ENCODE results near the gene UQCRHL. TPM values are rescaled to one million over a fixed set of nuclear protein-coding genes. Genes with fewer than 3 reads are reported as not detected.
A peak's percentile ranks its signal among the peaks of the same experiment; 100 is the strongest.

Gene UQCRHL
- total and polyA plus RNA-seq, 2 donors = 2.9 to 3.5 TPM

GRCh38 chr1:15797614-15798390 is 9.6 kb downstream of the UQCRHL start:
- WGBS = 79% methylated on average over 14 of the region's 14 CpGs
- no peaks in the 10 kb centered on the region for H3K4me1 ChIP-seq (ENCODE audit: insufficient read depth)

GRCh38 chr1:15796086-15796462 is 11.4 kb downstream of the UQCRHL start:
- WGBS = 97% methylated on average over 2 of the region's 2 CpGs
- H3K4me3 ChIP-seq (ENCODE audit: low read depth, low read length) = no peak overlapping the region
- H3K27ac ChIP-seq (ENCODE audit: low read depth) = peak overlapping the region; percentile 33
- H3K36me3 ChIP-seq (ENCODE audit: insufficient read depth) = no peaks in the 10 kb centered on the region
- no peak for DNase-seq (ENCODE audit: extremely low spot score)
- H3K4me1 ChIP-seq (ENCODE audit: insufficient read depth) = no peaks in the 10 kb centered on the region

More at GRCh38 chr1:15797614-15798390, 9.6 kb downstream of the UQCRHL start:
- no peak overlapping the region for H3K27ac ChIP-seq (ENCODE audit: low read depth)
- H3K4me3 ChIP-seq (ENCODE audit: low read depth, low read length) = no peak overlapping the region
- DNase-seq (ENCODE audit: extremely low spot score) = no peak
- no peaks in the 10 kb centered on the region for H3K36me3 ChIP-seq (ENCODE audit: insufficient read depth)

- no peak for DNase-seq (ENCODE audit: extremely low spot score)
- H3K4me1 ChIP-seq (ENCODE audit: insufficient read depth) = no peaks in the 10 kb centered on the region
- 77% methylated on average over 13 of the region's 13 CpGs for WGBS
- no peak overlapping the region for H3K27ac ChIP-seq (ENCODE audit: low read depth)
- H3K36me3 ChIP-seq (ENCODE audit: insufficient read depth) = peaks cover 2% of the 10 kb centered on the region
- no peak overlapping the region for H3K4me3 ChIP-seq (ENCODE audit: low read depth, low read length)
These were observed 18.7 kb downstream of the UQCRHL start for GRCh38 chr1:15788624-15789301.

GRCh38 chr1:15786581-15786980 is 20.9 kb downstream of the UQCRHL start:
- no peak for DNase-seq (ENCODE audit: extremely low spot score)
- Histone ChIP-seq H3K4me1 (ENCODE audit: insufficient read depth) (no peaks in the 10 kb centered on the region), H3K27ac (ENCODE audit: low read depth) (no peak overlapping the region), H3K36me3 (ENCODE audit: insufficient read depth) (peaks cover 2% of the 10 kb centered on the region), H3K4me3 (ENCODE audit: low read depth, low read length) (no peak overlapping the region)
- 60% methylated on average over 10 of the region's 10 CpGs for WGBS

- Histone ChIP-seq H3K27ac (ENCODE audit: low read depth) (no peak overlapping the region), H3K4me1 (ENCODE audit: insufficient read depth) (no peaks in the 10 kb centered on the region), H3K36me3 (ENCODE audit: insufficient read depth) (peaks cover 2% of the 10 kb centered on the region), H3K4me3 (ENCODE audit: low read depth, low read length) (no peak overlapping the region)
- 89% methylated on average over 8 of the region's 8 CpGs for WGBS
- no peak for DNase-seq (ENCODE audit: extremely low spot score)
These were observed 21.8 kb downstream of the UQCRHL start for GRCh38 chr1:15785683-15786082.

- Histone ChIP-seq H3K4me3 (ENCODE audit: low read depth, low read length) (no peak overlapping the region), H3K27ac (ENCODE audit: low read depth) (no peak overlapping the region), H3K4me1 (ENCODE audit: insufficient read depth) (no peaks in the 10 kb centered on the region), H3K36me3 (ENCODE audit: insufficient read depth) (peaks cover 3% of the 10 kb centered on the region)
- WGBS = 87% methylated on average over 7 of the region's 7 CpGs
- no peak for DNase-seq (ENCODE audit: extremely low spot score)
These were observed 29.3 kb downstream of the UQCRHL start for GRCh38 chr1:15777909-15778707.

- Histone ChIP-seq H3K27ac (ENCODE audit: low read depth) (no peak overlapping the region), H3K4me3 (ENCODE audit: low read depth, low read length) (no peak overlapping the region), H3K36me3 (ENCODE audit: insufficient read depth) (peaks cover 3% of the 10 kb centered on the region)
These were observed 31.7 kb downstream of the UQCRHL start for GRCh38 chr1:15775706-15776105.

GRCh38 chr1:15771836-15772515 is 35.5 kb downstream of the UQCRHL start:
- no peak overlapping the region for H3K4me3 ChIP-seq (ENCODE audit: low read depth, low read length)
- H3K4me1 ChIP-seq (ENCODE audit: insufficient read depth) = no peaks in the 10 kb centered on the region
- no peak for DNase-seq (ENCODE audit: extremely low spot score)
- H3K27ac ChIP-seq (ENCODE audit: low read depth) = no peak overlapping the region
- H3K36me3 ChIP-seq (ENCODE audit: insufficient read depth) = peaks cover 6% of the 10 kb centered on the region
- WGBS = 77% methylated on average over 6 of the region's 6 CpGs

More at GRCh38 chr1:15775706-15776105, 31.7 kb downstream of the UQCRHL start:
- DNase-seq (ENCODE audit: extremely low spot score) = no peak
- H3K4me1 ChIP-seq (ENCODE audit: insufficient read depth) = no peaks in the 10 kb centered on the region
- WGBS = 67% methylated on average over 2 of the region's 2 CpGs

GRCh38 chr1:15770313-15770962 is 37.0 kb downstream of the UQCRHL start:
- 94% methylated on average over 14 of the region's 14 CpGs for WGBS
- Histone ChIP-seq H3K4me3 (ENCODE audit: low read depth, low read length) (no peak overlapping the region), H3K27ac (ENCODE audit: low read depth) (no peak overlapping the region), H3K36me3 (ENCODE audit: insufficient read depth) (peaks cover 3% of the 10 kb centered on the region), H3K4me1 (ENCODE audit: insufficient read depth) (no peaks in the 10 kb centered on the region)
- DNase-seq (ENCODE audit: extremely low spot score) = no peak

GRCh38 chr1:15768388-15768787 is 39.1 kb downstream of the UQCRHL start:
- Histone ChIP-seq H3K36me3 (ENCODE audit: insufficient read depth) (peaks cover 3% of the 10 kb centered on the region), H3K27ac (ENCODE audit: low read depth) (no peak overlapping the region), H3K4me1 (ENCODE audit: insufficient read depth) (no peaks in the 10 kb centered on the region), H3K4me3 (ENCODE audit: low read depth, low read length) (no peak overlapping the region)
- WGBS = 95% methylated on average over 7 of the region's 7 CpGs
- DNase-seq (ENCODE audit: extremely low spot score) = no peak

GRCh38 chr1:15767941-15768340 is 39.5 kb downstream of the UQCRHL start:
- DNase-seq (ENCODE audit: extremely low spot score) = no peak
- Histone ChIP-seq H3K27ac (ENCODE audit: low read depth) (no peak overlapping the region), H3K4me3 (ENCODE audit: low read depth, low read length) (no peak overlapping the region), H3K4me1 (ENCODE audit: insufficient read depth) (no peaks in the 10 kb centered on the region), H3K36me3 (ENCODE audit: insufficient read depth) (peaks cover 3% of the 10 kb centered on the region)
- 95% methylated on average over 5 of the region's 5 CpGs for WGBS

GRCh38 chr1:15765495-15766194 is 41.8 kb downstream of the UQCRHL start:
- no peak overlapping the region for H3K27ac ChIP-seq (ENCODE audit: low read depth)
- 79% methylated on average over 20 of the region's 20 CpGs for WGBS
- H3K36me3 ChIP-seq (ENCODE audit: insufficient read depth) = peaks cover 3% of the 10 kb centered on the region

More at GRCh38 chr1:15765495-15766194, 41.8 kb downstream of the UQCRHL start:
- DNase-seq (ENCODE audit: extremely low spot score) = no peak
- no peaks in the 10 kb centered on the region for H3K4me1 ChIP-seq (ENCODE audit: insufficient read depth)
- H3K4me3 ChIP-seq (ENCODE audit: low read depth, low read length) = no peak overlapping the region

Measured in urinary bladder (tissue), 4 donors.